Gastroesophageal sphincter (tissue), 3 donors: Measurements from ENCODE around the gene PPP6R2.

Source experiments
- EP300 ChIP-seq: sonication (generic); formaldehyde crosslinking; IDR thresholded peaks from one replicate; pipeline ENCODE4 v1.6.1; 2017; ENCODE audit warnings: antibody characterized with exemption, mild to moderate bottlenecking
- POLR2A ChIP-seq, 2 donors: fragments of 450-650 bp; IDR thresholded peaks; one replicate each; pipeline ENCODE4 v1.6.1; 2017; ENCODE audit warnings: antibody characterized with exemption in 2 of 2, mild to moderate bottlenecking in 2 of 2, moderate library complexity in 1 of 2
- POLR2AphosphoS5 ChIP-seq: sonication (generic); formaldehyde crosslinking; IDR thresholded peaks from one replicate; pipeline ENCODE4 v1.6.1; 2017; ENCODE audit warnings: antibody characterized with exemption
- TF ChIP-seq, protein P1 (sequence below), 4 experiments: fragments of 200-600 bp in 2 of 4; fragments of 450-650 bp in 2 of 4; sonication (generic) in 1 of 4; IDR thresholded peaks; one replicate each; pipeline ENCODE4 v1.5.1; 2017 to 2019; ENCODE audit warnings: antibody characterized with exemption in 4 of 4, mild to moderate bottlenecking in 2 of 4, moderate library complexity in 2 of 4

- TF ChIP-seq, protein P1, sequence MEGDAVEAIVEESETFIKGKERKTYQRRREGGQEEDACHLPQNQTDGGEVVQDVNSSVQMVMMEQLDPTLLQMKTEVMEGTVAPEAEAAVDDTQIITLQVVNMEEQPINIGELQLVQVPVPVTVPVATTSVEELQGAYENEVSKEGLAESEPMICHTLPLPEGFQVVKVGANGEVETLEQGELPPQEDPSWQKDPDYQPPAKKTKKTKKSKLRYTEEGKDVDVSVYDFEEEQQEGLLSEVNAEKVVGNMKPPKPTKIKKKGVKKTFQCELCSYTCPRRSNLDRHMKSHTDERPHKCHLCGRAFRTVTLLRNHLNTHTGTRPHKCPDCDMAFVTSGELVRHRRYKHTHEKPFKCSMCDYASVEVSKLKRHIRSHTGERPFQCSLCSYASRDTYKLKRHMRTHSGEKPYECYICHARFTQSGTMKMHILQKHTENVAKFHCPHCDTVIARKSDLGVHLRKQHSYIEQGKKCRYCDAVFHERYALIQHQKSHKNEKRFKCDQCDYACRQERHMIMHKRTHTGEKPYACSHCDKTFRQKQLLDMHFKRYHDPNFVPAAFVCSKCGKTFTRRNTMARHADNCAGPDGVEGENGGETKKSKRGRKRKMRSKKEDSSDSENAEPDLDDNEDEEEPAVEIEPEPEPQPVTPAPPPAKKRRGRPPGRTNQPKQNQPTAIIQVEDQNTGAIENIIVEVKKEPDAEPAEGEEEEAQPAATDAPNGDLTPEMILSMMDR (IDR thresholded peaks at IDR 0.05): no peak
- TF ChIP-seq POLR2AphosphoS5 (no peak), POLR2A (IDR thresholded peaks at IDR 0.05) (no peak), EP300 (no peak)
Observed at GRCh38 chr22:50467773-50468440, 124.8 kb downstream of the PPP6R2 start.
